BLaER1 (cell line): Measurements from ENCODE around the gene EP400.
"Not testable (repeated sequence)": the region's sequence is repeated elsewhere in the genome, so short reads cannot be mapped to it uniquely, and the experiment has no call there.

Source experiments
- H3K27ac ChIP-seq: shearing (Covaris generic); formaldehyde crosslinking; 2 replicates; pipeline ENCODE4 v1.8.1; 2022
- H3K27me3 ChIP-seq: shearing (Covaris generic); formaldehyde crosslinking; 2 replicates; pipeline ENCODE4 v1.8.1; 2022
- H3K36me3 ChIP-seq: shearing (Covaris generic); formaldehyde crosslinking; 2 replicates; pipeline ENCODE4 v1.8.1; 2022
- H3K4me1 ChIP-seq: shearing (Covaris generic); formaldehyde crosslinking; 2 replicates; pipeline ENCODE4 v1.8.1; 2022
- H3K4me2 ChIP-seq: shearing (Covaris generic); formaldehyde crosslinking; 2 replicates; pipeline ENCODE4 v1.8.1; 2022
- H3K4me3 ChIP-seq: shearing (Covaris generic); formaldehyde crosslinking; 2 replicates; pipeline ENCODE4 v1.8.1; 2022
- H3K9ac ChIP-seq: shearing (Covaris generic); formaldehyde crosslinking; 2 replicates; pipeline ENCODE4 v1.8.1; 2022
- H3K9me3 ChIP-seq: shearing (Covaris generic); formaldehyde crosslinking; 2 replicates; pipeline ENCODE4 v1.8.1; 2022
- H4K20me1 ChIP-seq: shearing (Covaris generic); formaldehyde crosslinking; 2 replicates; pipeline ENCODE4 v1.8.1; 2022
- Cebpa-rat ChIP-seq: shearing (Covaris generic); IDR thresholded peaks from 2 replicates; pipeline ENCODE4 v1.8.1; 2022

EP400 gene

GRCh38 chr12:132049876-132050275 lies 100.1 kb downstream of the EP400 start:
- peaks cover 18% of the 10 kb centered on the region for H3K9me3 ChIP-seq
- H3K36me3 ChIP-seq, result peaks cover 96% of the 10 kb centered on the region
- peaks cover 55% of the 10 kb centered on the region for H4K20me1 ChIP-seq
- no peak for TF ChIP-seq Cebpa-rat
- H3K4me2 ChIP-seq, result no peak overlapping the region
- no peak overlapping the region for H3K4me3 ChIP-seq
- H3K9ac ChIP-seq, result no peak overlapping the region
- H3K27me3 ChIP-seq, result no peaks in the 10 kb centered on the region
- no peak overlapping the region for H3K27ac ChIP-seq
- H3K4me1 ChIP-seq, result peaks cover 38% of the 10 kb centered on the region

- H4K20me1 ChIP-seq, result peaks cover 68% of the 10 kb centered on the region
- not testable (repeated sequence) for H3K4me3 ChIP-seq, H3K27ac ChIP-seq, H3K9ac ChIP-seq, H3K27me3 ChIP-seq
- peak overlapping the region; percentile 75 for H3K4me2 ChIP-seq
- H3K9me3 ChIP-seq, result peaks cover 18% of the 10 kb centered on the region
- H3K36me3 ChIP-seq, result peaks cover 80% of the 10 kb centered on the region
- H3K4me1 ChIP-seq, result peaks cover 56% of the 10 kb centered on the region
These were observed 102.0 kb downstream of the EP400 start for GRCh38 chr12:132051718-132052117.

GRCh38 chr12:132052196-132052932 lies 102.6 kb downstream of the EP400 start:
- TF ChIP-seq Cebpa-rat, result no peak
- Histone ChIP-seq H4K20me1 (peaks cover 74% of the 10 kb centered on the region), H3K4me2 (peak overlapping the region; percentile 75), H3K9me3 (peaks cover 18% of the 10 kb centered on the region), H3K27me3 (no peaks in the 10 kb centered on the region), H3K9ac (no peak overlapping the region), H3K4me3 (peak overlapping the region; percentile 15; the same call in 1 of the 2 replicates), H3K27ac (no peak overlapping the region), H3K4me1 (peaks cover 63% of the 10 kb centered on the region), H3K36me3 (peaks cover 77% of the 10 kb centered on the region)

- Histone ChIP-seq H3K4me3 (no peak overlapping the region), H3K27me3 (no peaks in the 10 kb centered on the region), H3K27ac (no peak overlapping the region), H3K4me1 (peaks cover 76% of the 10 kb centered on the region), H3K4me2 (peak overlapping the region; percentile 75), H3K9ac (no peak overlapping the region), H3K36me3 (peaks cover 72% of the 10 kb centered on the region), H4K20me1 (peaks cover 75% of the 10 kb centered on the region), H3K9me3 (peaks cover 18% of the 10 kb centered on the region)
- TF ChIP-seq Cebpa-rat, result no peak
These were observed 103.9 kb downstream of the EP400 start for GRCh38 chr12:132053338-132054330.

GRCh38 chr12:132054983-132055382 lies 105.2 kb downstream of the EP400 start:
- H3K36me3 ChIP-seq, result peaks cover 59% of the 10 kb centered on the region
- peaks cover 89% of the 10 kb centered on the region for H3K4me1 ChIP-seq

GRCh38 chr12:132055535-132056096 lies 105.9 kb downstream of the EP400 start:
- H3K27ac ChIP-seq, result peak overlapping the region; percentile 33
- H3K9ac ChIP-seq, result no peak overlapping the region

More at GRCh38 chr12:132054983-132055382, 105.2 kb downstream of the EP400 start:
- H3K27ac ChIP-seq, result no peak overlapping the region
- H4K20me1 ChIP-seq, result peaks cover 68% of the 10 kb centered on the region
- H3K4me2 ChIP-seq, result peak overlapping the region; percentile 75
- peaks cover 16% of the 10 kb centered on the region for H3K9me3 ChIP-seq
- TF ChIP-seq Cebpa-rat, result no peak
- no peaks in the 10 kb centered on the region for H3K27me3 ChIP-seq
- no peak overlapping the region for H3K9ac ChIP-seq
- no peak overlapping the region for H3K4me3 ChIP-seq

GRCh38 chr12:132056320-132056719 lies 106.6 kb downstream of the EP400 start:
- peak overlapping the region; percentile 37 for H3K4me3 ChIP-seq
- TF ChIP-seq Cebpa-rat, result no peak
- peak overlapping the region; percentile 33; the same call in 1 of the 2 replicates for H3K27ac ChIP-seq
- H3K4me2 ChIP-seq, result peak overlapping the region; percentile 75
- H3K36me3 ChIP-seq, result peaks cover 51% of the 10 kb centered on the region
- no peak overlapping the region for H3K9ac ChIP-seq
- H3K27me3 ChIP-seq, result no peaks in the 10 kb centered on the region
- H3K9me3 ChIP-seq, result peaks cover 4% of the 10 kb centered on the region
- peaks cover 63% of the 10 kb centered on the region for H4K20me1 ChIP-seq
- H3K4me1 ChIP-seq, result peaks cover 100% of the 10 kb centered on the region

More at GRCh38 chr12:132055535-132056096, 105.9 kb downstream of the EP400 start:
- Histone ChIP-seq H3K4me1 (peaks cover 95% of the 10 kb centered on the region), H3K4me2 (peak overlapping the region; percentile 75), H3K9me3 (peaks cover 11% of the 10 kb centered on the region), H4K20me1 (peaks cover 61% of the 10 kb centered on the region), H3K27me3 (no peaks in the 10 kb centered on the region), H3K36me3 (peaks cover 52% of the 10 kb centered on the region), H3K4me3 (peak overlapping the region; percentile 37)
- TF ChIP-seq Cebpa-rat, result no peak

GRCh38 chr12:132056951-132057350 lies 107.2 kb downstream of the EP400 start:
- peak overlapping the region; percentile 0; the same call in 1 of the 2 replicates for H3K9ac ChIP-seq
- 0 out of 2 replicates have a peak overlapping the region, but pooled peaks have one; percentile 37 for H3K4me3 ChIP-seq
- peak overlapping the region; percentile 75 for H3K4me2 ChIP-seq
- peaks cover 63% of the 10 kb centered on the region for H4K20me1 ChIP-seq
- H3K27me3 ChIP-seq, result no peaks in the 10 kb centered on the region
- H3K4me1 ChIP-seq, result peaks cover 100% of the 10 kb centered on the region
- no peaks in the 10 kb centered on the region for H3K9me3 ChIP-seq
- TF ChIP-seq Cebpa-rat, result no peak
- H3K36me3 ChIP-seq, result peaks cover 52% of the 10 kb centered on the region
- 0 out of 2 replicates have a peak overlapping the region, but pooled peaks have one; percentile 10 for H3K27ac ChIP-seq

GRCh38 chr12:132057691-132058090 lies 107.9 kb downstream of the EP400 start:
- Histone ChIP-seq H3K4me3 (no peak overlapping the region), H3K4me1 (peaks cover 100% of the 10 kb centered on the region), H3K9me3 (no peaks in the 10 kb centered on the region), H3K36me3 (peaks cover 52% of the 10 kb centered on the region), H3K27ac (no peak overlapping the region), H3K27me3 (no peaks in the 10 kb centered on the region), H4K20me1 (peaks cover 63% of the 10 kb centered on the region), H3K4me2 (peak overlapping the region; percentile 75), H3K9ac (no peak overlapping the region)
- no peak for TF ChIP-seq Cebpa-rat
